HepG2 (cell line): Measurements from ENCODE around the gene FTCD. TPM values are rescaled to one million over a fixed set of nuclear protein-coding genes. Genes with fewer than 3 reads are reported as not detected.

Experiments used
- ATAC-seq: fragments of 200-7000 bp; cut with Tn5 transposase; 3 replicates; pipeline ENCODE4 v1.9.1; 2020; ENCODE audit warnings: mild to moderate bottlenecking, moderate library complexity
- BruUV-seq: library from RNA; stranded (reverse); fragments of 400-500 nt; replicated peaks from 2 replicates; lab custom pipeline; 2021; lab: Mats Ljungman, UMichigan
- CTCF ChIA-PET: fragments of 300-600 bp; formaldehyde crosslinking; extraction: SDS; loops from one replicate; lab custom pipeline; 2021; ENCODE audit warnings: low total read pairs, inconsistent platforms, low intra/inter-chr PET ratio; lab: Yijun Ruan, JAX
- POLR2A ChIA-PET: fragments of 350-600 bp; sonication (Branson Sonifier 250); formaldehyde crosslinking; loops from one replicate; lab custom pipeline; 2020; ENCODE audit warnings: antibody characterized with exemption, inconsistent platforms; lab: Yijun Ruan, JAX
- DNase-seq: peaks from one replicate; pipeline ENCODE4 v3.0.0-alpha.2; 2015; ENCODE audit warnings: low spot score
- FAIRE-seq: peaks from 3 replicates; lab custom pipeline; 2011; peaks lifted over from hg19 to GRCh38; lab: Jason Lieb, UNC
- H2AFZ ChIP-seq: one replicate; pipeline ENCODE4 v1.6.1; 2011; ENCODE audit warnings: low read length, inconsistent platforms
- H3K27ac ChIP-seq: fragments of 300-600 bp; 3 replicates; pipeline ENCODE4 v1.8.0; 2011; ENCODE audit warnings: mixed run types, mild to moderate bottlenecking, mixed read lengths, low read length, inconsistent platforms; ENCODE audit not compliant: insufficient read depth; ENCODE audit errors: extremely low read length
- H3K27me3 ChIP-seq, 2 experiments: fragments of 200-600 bp in 1 of 2; 2 replicates in 1 of 2; 3 replicates in 1 of 2; pipeline versions ENCODE4 v1.6.0 to v1.8.0; 2011; ENCODE audit warnings: low read length in 2 of 2, mild to moderate bottlenecking in 2 of 2, moderate library complexity in 2 of 2, inconsistent platforms in 1 of 2; ENCODE audit not compliant: insufficient read depth in 2 of 2, control insufficient read depth in 1 of 2
- H3K36me3 ChIP-seq, 2 experiments: fragments of 200-600 bp in 1 of 2; replicated peaks in 1 of 2; 2 replicates in 1 of 2; 3 replicates in 1 of 2; pipeline versions ENCODE4 v1.5.1 to v1.8.0; 2011; ENCODE audit warnings: low read length in 2 of 2, inconsistent platforms in 1 of 2; ENCODE audit not compliant: insufficient read depth in 2 of 2, control insufficient read depth in 1 of 2
- H3K4me1 ChIP-seq: 2 replicates; pipeline ENCODE4 v1.5.1; 2012; ENCODE audit warnings: low read length, inconsistent platforms; ENCODE audit not compliant: insufficient read depth
- H3K4me2 ChIP-seq: 2 replicates; pipeline ENCODE4 v1.6.0; 2011; ENCODE audit warnings: low read depth, low read length, inconsistent platforms
- H3K4me3 ChIP-seq, 3 experiments: fragments of 200-600 bp in 1 of 3; sonication (generic), shearing (Covaris generic) in 1 of 3; replicated peaks in 1 of 3; 2 replicates each; pipeline ENCODE4 v1.5.1; 2011 to 2016; ENCODE audit warnings: low read length in 3 of 3, inconsistent platforms in 2 of 3, low read depth in 2 of 3, mild to moderate bottlenecking in 2 of 3, control low read depth in 1 of 3, mixed read lengths in 1 of 3; ENCODE audit not compliant: insufficient read depth in 1 of 3
- H3K79me2 ChIP-seq: one replicate; pipeline ENCODE4 v1.6.1; 2011; ENCODE audit warnings: low read length, inconsistent platforms; ENCODE audit not compliant: insufficient read depth
- H3K9ac ChIP-seq: 2 replicates; pipeline ENCODE4 v1.6.0; 2011; ENCODE audit warnings: mild to moderate bottlenecking, low read depth, low read length, inconsistent platforms; ENCODE audit not compliant: insufficient read depth
- H3K9me3 ChIP-seq: 2 replicates; pipeline ENCODE4 v1.5.1; 2012; ENCODE audit warnings: mild to moderate bottlenecking, low read length
- H4K20me1 ChIP-seq: 2 replicates; pipeline ENCODE4 v1.6.0; 2011; ENCODE audit warnings: inconsistent platforms, mild to moderate bottlenecking, low read length, moderate library complexity; ENCODE audit not compliant: insufficient read depth
- ARNT ChIP-seq: fragments of 450-650 bp; IDR thresholded peaks from 2 replicates; pipeline ENCODE4 v1.6.1; 2017
- DMAP1 ChIP-seq: IDR thresholded peaks from 2 replicates; pipeline ENCODE4 v1.6.1; 2016
- HNF4G ChIP-seq, 2 experiments: sonication (generic) in 1 of 2; formaldehyde crosslinking in 1 of 2; IDR thresholded peaks; 2 replicates each; pipeline versions ENCODE4 v1.4.0 to v1.6.1; 2011 to 2020; ENCODE audit warnings: borderline replicate concordance in 2 of 2, low read depth in 2 of 2, mild to moderate bottlenecking in 2 of 2, low read length in 1 of 2, missing genetic modification reagents in 1 of 2, moderate library complexity in 1 of 2
- HNRNPH1 ChIP-seq: fragments of 200-400 bp; formaldehyde crosslinking; optimal IDR thresholded peaks from 2 replicates; pipeline ENCODE3; 2017; ENCODE audit warnings: mild to moderate bottlenecking, low read depth, low read length
- JARID2 ChIP-seq: sonication (generic); formaldehyde crosslinking; IDR thresholded peaks from 2 replicates; pipeline ENCODE4 v1.8.1; 2023; ENCODE audit warnings: missing genetic modification reagents, inconsistent platforms; ENCODE audit not compliant: insufficient replicate concordance
- MED1 ChIP-seq: sonication (generic); formaldehyde crosslinking; IDR thresholded peaks from 2 replicates; pipeline ENCODE4 v1.4.0; 2020; ENCODE audit warnings: missing genetic modification reagents
- PHF21A ChIP-seq: sonication (generic); formaldehyde crosslinking; IDR thresholded peaks from 2 replicates; pipeline ENCODE4 v1.5.0; 2020; ENCODE audit warnings: mild to moderate bottlenecking, missing genetic modification reagents
- RCOR2 ChIP-seq: IDR thresholded peaks from 2 replicates; pipeline ENCODE4 v1.6.1; 2016; ENCODE audit warnings: missing biosample characterization, missing genetic modification reagents
- TSC22D2 ChIP-seq: sonication (generic); formaldehyde crosslinking; IDR thresholded peaks from 2 replicates; pipeline ENCODE4 v1.5.1; 2020; ENCODE audit warnings: missing genetic modification reagents, mild to moderate bottlenecking, borderline replicate concordance
- ZNF329 ChIP-seq: sonication (generic); formaldehyde crosslinking; IDR thresholded peaks from 2 replicates; pipeline ENCODE4 v1.9.0; 2021; ENCODE audit warnings: low read depth, mild to moderate bottlenecking, missing genetic modification reagents
- ZNF430 ChIP-seq: sonication (generic); formaldehyde crosslinking; IDR thresholded peaks from 2 replicates; pipeline ENCODE4 v1.9.0; 2021; ENCODE audit warnings: mild to moderate bottlenecking, missing genetic modification reagents
- ZNF567 ChIP-seq: sonication (generic); formaldehyde crosslinking; IDR thresholded peaks from 2 replicates; pipeline ENCODE4 v1.8.1; 2023; ENCODE audit warnings: mild to moderate bottlenecking, missing genetic modification reagents, borderline replicate concordance
- ZNF629 ChIP-seq: sonication (generic); formaldehyde crosslinking; conservative IDR thresholded peaks from 2 replicates; pipeline ENCODE4 v1.5.0; 2020; ENCODE audit warnings: missing genetic modification reagents
- WGBS: methylation state at CpG from one replicate; pipeline ENCODE4 v1.1.6; 2017; ENCODE audit warnings: low lambda C conversion rate; 5-methylcytosine and 5-hydroxymethylcytosine counted together
- in situ Hi-C: cut with HindIII; loops from 2 replicates; pipeline ENCODE4 v1.10.0; 2017; ENCODE audit warnings: low pct_unique_long_range_greater_than_20kb; ENCODE audit not compliant: extremely low pct_ligation_motif_present
- intact Hi-C: fragments of 100-400 bp; cut with micrococcal nuclease; formaldehyde crosslinking; loops from one replicate; pipeline ENCODE4 v1.10.0; 2022; ENCODE audit not compliant: unreplicated experiment
- polyA plus RNA-seq, 8 experiments: library from polyadenylated mRNA; depleted of rRNA in 3 of 8; stranded (reverse) in 7 of 8; unstranded in 1 of 8; fragments of >200 nt; fragmentation: Illumina TruSeq in 4 of 8; extraction: Trizol in 4 of 8; gene quantifications; 2 replicates each; pipeline versions ENCODE4 v1.2.1 to v1.2.3, GENCODE V29; 2011 to 2016; ENCODE audit warnings: low read depth in 4 of 8, missing spikeins in 1 of 8, mixed read lengths in 1 of 8; ENCODE audit not compliant: insufficient read depth in 1 of 8
- total RNA-seq, 5 experiments: library from RNA; depleted of rRNA; stranded (reverse); fragments of >200 nt; fragmentation: Illumina TruSeq; extraction: Trizol; gene quantifications; 2 replicates each; pipeline ENCODE4 v1.2.3, GENCODE V29; 2016; ENCODE audit warnings: low read depth in 1 of 5
- TF ChIP-seq, protein P1 (sequence below): sonication (generic); formaldehyde crosslinking; IDR thresholded peaks from 2 replicates; pipeline ENCODE4 v1.5.0; 2020; ENCODE audit warnings: mild to moderate bottlenecking, missing genetic modification reagents
- TF ChIP-seq, protein P2 (sequence below): fragments of 450-650 bp; IDR thresholded peaks from 2 replicates; pipeline ENCODE4 v1.6.1; 2017

The FTCD gene
- total and polyA plus RNA-seq, 2 of the 13 experiments (the other 11 are each of a cell fraction or from before 2014, with no cell fraction given) = 75.7 to 105 TPM

DNA sequence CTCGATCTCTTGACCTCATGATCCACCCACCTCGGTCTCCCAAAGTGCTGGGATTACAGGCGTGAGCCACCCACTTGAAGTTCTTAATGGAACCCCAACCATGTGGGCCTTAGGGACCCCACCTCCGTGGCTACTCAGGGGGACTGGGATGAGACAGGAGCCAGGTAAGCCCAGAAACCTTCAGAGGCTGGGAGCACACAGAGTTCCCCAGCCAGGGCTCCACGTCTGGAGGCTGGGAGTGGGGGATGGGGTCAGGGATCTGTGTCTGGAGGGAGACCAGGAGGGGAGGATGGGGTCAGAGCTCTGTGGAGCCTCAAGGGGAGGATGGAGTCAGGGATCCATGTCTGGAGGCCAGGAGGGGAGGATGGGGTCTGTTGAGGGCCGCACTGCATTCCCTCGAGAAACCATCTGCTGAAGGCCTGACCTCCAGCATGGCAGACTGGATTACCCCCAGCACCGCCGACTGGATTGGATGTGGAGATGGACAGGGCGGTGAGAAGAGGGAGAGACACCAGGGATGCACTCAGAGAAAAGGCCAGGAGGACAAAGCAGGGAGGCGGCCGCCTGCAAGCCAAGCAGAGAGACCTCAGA, 2.1 kb upstream of the FTCD start:
- DNase-seq = no peak
- H4K20me1 ChIP-seq = peaks cover 6% of the 10 kb centered on the region; the same call in 1 of the 2 replicates
- in situ Hi-C loops (no loop called here), intact Hi-C loops (loop anchor here (5.0 kb wide), 1 partner anchor 70 kb away; the partner anchor contains the start of gene LSS)
- H3K4me1 ChIP-seq = peaks cover 33% of the 10 kb centered on the region
- WGBS = 67% methylated on average over 12 of the region's 12 CpGs
- BruUV-seq = no TSS peak
- no peak overlapping the region for H3K4me3 ChIP-seq
- H3K27me3 ChIP-seq = no peaks in the 10 kb centered on the region; a peak in 2 of 5 replicates
- no peak overlapping the region for H2AFZ ChIP-seq
- no peak for ATAC-seq
- peak overlapping the region; percentile 39; the same call in 1 of the 2 replicates for H3K4me2 ChIP-seq
- no peak overlapping the region for H3K27ac ChIP-seq
- no peak overlapping the region for H3K9ac ChIP-seq
- no peak for FAIRE-seq
- ChIA-PET POLR2A (no interaction called here), CTCF (no interaction called here)
- no peaks in the 10 kb centered on the region for H3K9me3 ChIP-seq
- TF ChIP-seq, protein P1, sequence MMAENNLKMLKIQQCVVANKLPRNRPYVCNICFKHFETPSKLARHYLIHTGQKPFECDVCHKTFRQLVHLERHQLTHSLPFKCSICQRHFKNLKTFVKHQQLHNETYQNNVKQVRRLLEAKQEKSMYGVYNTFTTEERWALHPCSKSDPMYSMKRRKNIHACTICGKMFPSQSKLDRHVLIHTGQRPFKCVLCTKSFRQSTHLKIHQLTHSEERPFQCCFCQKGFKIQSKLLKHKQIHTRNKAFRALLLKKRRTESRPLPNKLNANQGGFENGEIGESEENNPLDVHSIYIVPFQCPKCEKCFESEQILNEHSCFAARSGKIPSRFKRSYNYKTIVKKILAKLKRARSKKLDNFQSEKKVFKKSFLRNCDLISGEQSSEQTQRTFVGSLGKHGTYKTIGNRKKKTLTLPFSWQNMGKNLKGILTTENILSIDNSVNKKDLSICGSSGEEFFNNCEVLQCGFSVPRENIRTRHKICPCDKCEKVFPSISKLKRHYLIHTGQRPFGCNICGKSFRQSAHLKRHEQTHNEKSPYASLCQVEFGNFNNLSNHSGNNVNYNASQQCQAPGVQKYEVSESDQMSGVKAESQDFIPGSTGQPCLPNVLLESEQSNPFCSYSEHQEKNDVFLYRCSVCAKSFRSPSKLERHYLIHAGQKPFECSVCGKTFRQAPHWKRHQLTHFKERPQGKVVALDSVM (CRISPR knock-in tag) = peak; percentile 47; the same call in 1 of the 2 replicates
- TF ChIP-seq TSC22D2 (CRISPR knock-in tag) = no peak
- H3K36me3 ChIP-seq = peaks cover 0 to 4% of the 10 kb centered on the region in 2 experiments; a peak in 1 of 5 replicates
- peaks cover 23% of the 10 kb centered on the region for H3K79me2 ChIP-seq

DNA sequence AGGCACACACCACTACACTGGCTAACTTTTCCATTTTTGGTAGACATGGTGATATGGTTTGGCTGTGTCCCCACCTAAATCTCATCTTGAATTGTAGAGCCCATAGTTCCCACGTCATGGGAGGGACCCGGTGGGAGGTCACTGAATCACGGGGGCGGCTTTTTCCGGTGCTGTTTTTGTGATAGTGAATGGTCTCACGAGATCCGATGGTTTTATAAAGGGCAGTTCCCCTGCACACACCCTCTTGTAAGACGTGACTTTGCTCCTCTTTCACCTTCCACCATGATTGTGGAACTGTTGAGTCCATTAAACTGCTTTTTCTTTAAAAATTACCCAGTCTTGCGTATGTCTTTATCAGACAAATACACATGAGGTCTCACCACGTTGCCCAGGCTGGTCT, 1.3 kb upstream of the FTCD start:
- in situ Hi-C loops (no loop called here), intact Hi-C loops (loop anchor here (5.0 kb wide), 1 partner anchor 71 kb away; the partner anchor contains the start of gene LSS)
- ATAC-seq (no peak), DNase-seq (no peak), FAIRE-seq (no peak)
- 95% methylated on average over 10 of the region's 10 CpGs for WGBS
- Histone ChIP-seq H3K27ac (no peak overlapping the region), H3K4me2 (no peak overlapping the region), H3K4me1 (peaks cover 40% of the 10 kb centered on the region), H3K9me3 (no peaks in the 10 kb centered on the region), H2AFZ (no peak overlapping the region), H4K20me1 (peaks cover 8% of the 10 kb centered on the region; the same call in 1 of the 2 replicates), H3K4me3 (no peak overlapping the region), H3K9ac (no peak overlapping the region), H3K36me3 (peaks cover 0 to 10% of the 10 kb centered on the region in 2 experiments; a peak in 1 of 5 replicates), H3K79me2 (peaks cover 23% of the 10 kb centered on the region), H3K27me3 (no peaks in the 10 kb centered on the region; a peak in 2 of 5 replicates)
- TF ChIP-seq HNRNPH1 (no peak), PHF21A (CRISPR knock-in tag) (no peak), ARNT (no peak), ZNF567 (CRISPR knock-in tag) (no peak), MED1 (no peak), ZNF629 (CRISPR knock-in tag) (no peak), ZNF430 (CRISPR knock-in tag) (no peak), HNF4G (IDR thresholded peaks at IDR 0.05; ENCODE audit: borderline replicate concordance, low read depth, low read length) (no peak), HNF4G (CRISPR knock-in tag; IDR thresholded peaks at IDR 0.05; ENCODE audit: borderline replicate concordance, low read depth) (no peak), RCOR2 (CRISPR knock-in tag) (no peak), JARID2 (CRISPR knock-in tag) (no peak), ZNF329 (CRISPR knock-in tag) (no peak), DMAP1 (CRISPR knock-in tag) (no peak)
- TF ChIP-seq, protein P2, sequence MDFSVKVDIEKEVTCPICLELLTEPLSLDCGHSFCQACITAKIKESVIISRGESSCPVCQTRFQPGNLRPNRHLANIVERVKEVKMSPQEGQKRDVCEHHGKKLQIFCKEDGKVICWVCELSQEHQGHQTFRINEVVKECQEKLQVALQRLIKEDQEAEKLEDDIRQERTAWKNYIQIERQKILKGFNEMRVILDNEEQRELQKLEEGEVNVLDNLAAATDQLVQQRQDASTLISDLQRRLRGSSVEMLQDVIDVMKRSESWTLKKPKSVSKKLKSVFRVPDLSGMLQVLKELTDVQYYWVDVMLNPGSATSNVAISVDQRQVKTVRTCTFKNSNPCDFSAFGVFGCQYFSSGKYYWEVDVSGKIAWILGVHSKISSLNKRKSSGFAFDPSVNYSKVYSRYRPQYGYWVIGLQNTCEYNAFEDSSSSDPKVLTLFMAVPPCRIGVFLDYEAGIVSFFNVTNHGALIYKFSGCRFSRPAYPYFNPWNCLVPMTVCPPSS = no peak
- no TSS peak for BruUV-seq
- ChIA-PET POLR2A (no interaction called here), CTCF (no interaction called here)
